Endothelial cell of umbilical vein (primary cell): ENCODE results near the gene FAM227B. TPM values are rescaled to one million over a fixed set of nuclear protein-coding genes. Genes with fewer than 3 reads are reported as not detected.

ENCODE experiments used
- BruUV-seq: library from RNA; stranded (reverse); fragments of 400-500 nt; replicated peaks from 2 replicates; lab custom pipeline; 2021; lab: Mats Ljungman, UMichigan
- CTCF ChIA-PET: fragments of 300-600, 350-600 bp; sonication (Branson Sonifier 250); formaldehyde crosslinking; loops from one replicate; lab custom pipeline; 2021; ENCODE audit warnings: antibody characterized with exemption, inconsistent platforms; lab: Charles Lee
- POLR2A ChIA-PET: fragments of 300-600, 350-600 bp; sonication (Branson Sonifier 250); formaldehyde crosslinking; loops from one replicate; lab custom pipeline; 2021; ENCODE audit warnings: antibody characterized with exemption, inconsistent platforms; lab: Charles Lee
- DNase-seq: peaks from one replicate; pipeline ENCODE4 v3.0.0-alpha.2; 2011; ENCODE audit warnings: low read depth, low spot score
- FAIRE-seq: peaks from 2 replicates; lab custom pipeline; 2011; peaks lifted over from hg19 to GRCh38; lab: Jason Lieb, UNC
- H2AFZ ChIP-seq: 2 replicates; pipeline ENCODE4 v1.6.0; 2012; ENCODE audit warnings: low read depth, low read length, control low read depth, inconsistent platforms
- H3K27ac ChIP-seq: 2 replicates; pipeline ENCODE4 v1.5.1; 2011; ENCODE audit warnings: low read depth, mild to moderate bottlenecking, control low read depth, low read length, moderate library complexity; ENCODE audit not compliant: insufficient read depth
- H3K27me3 ChIP-seq, 2 experiments: 2 replicates each; pipeline versions ENCODE4 v1.6.0 to v1.6.1; 2011; ENCODE audit warnings: low read length in 2 of 2, mixed read lengths in 1 of 2; ENCODE audit not compliant: control insufficient read depth in 2 of 2, insufficient read depth in 2 of 2
- H3K36me3 ChIP-seq, 2 experiments: 2 replicates in 1 of 2; 3 replicates in 1 of 2; pipeline ENCODE4 v1.5.1; 2011; ENCODE audit warnings: low read length in 2 of 2, mild to moderate bottlenecking in 1 of 2, moderate library complexity in 1 of 2; ENCODE audit not compliant: control insufficient read depth in 2 of 2, insufficient read depth in 2 of 2; ENCODE audit errors: extremely low read depth in 1 of 2
- H3K4me1 ChIP-seq: 3 replicates; pipeline ENCODE4 v1.5.1; 2011; ENCODE audit warnings: mild to moderate bottlenecking, low read length; ENCODE audit not compliant: control insufficient read depth, insufficient read depth; ENCODE audit errors: extremely low read depth
- H3K4me2 ChIP-seq: 2 replicates; pipeline ENCODE4 v1.6.1; 2011; ENCODE audit warnings: low read length, control low read depth, mixed read lengths; ENCODE audit not compliant: insufficient read depth
- H3K4me3 ChIP-seq, 3 experiments: fragments of 200-600 bp in 1 of 3; sonication (generic), shearing (Covaris generic) in 1 of 3; replicated peaks in 1 of 3; 2 replicates each; pipeline ENCODE4 v1.5.1; 2011 to 2016; ENCODE audit warnings: control low read depth in 3 of 3, low read length in 3 of 3, mild to moderate bottlenecking in 2 of 3, inconsistent platforms in 1 of 3, low read depth in 1 of 3, moderate library complexity in 1 of 3; ENCODE audit not compliant: insufficient read depth in 1 of 3
- H3K79me2 ChIP-seq: 2 replicates; pipeline ENCODE4 v1.6.0; 2012; ENCODE audit warnings: low read length, inconsistent platforms; ENCODE audit not compliant: control insufficient read depth, insufficient read depth
- H3K9ac ChIP-seq: replicated peaks from 2 replicates; pipeline ENCODE3; 2011; ENCODE audit warnings: low read length, control low read depth; ENCODE audit not compliant: insufficient read depth; ENCODE audit errors: extremely low read depth
- H3K9me1 ChIP-seq: replicated peaks from 3 replicates; pipeline ENCODE4 v1.6.0; 2011; ENCODE audit warnings: mild to moderate bottlenecking, low read length; ENCODE audit not compliant: control insufficient read depth, insufficient read depth; ENCODE audit errors: extremely low read depth
- H3K9me3 ChIP-seq: replicated peaks from 2 replicates; pipeline ENCODE4 v1.5.1; 2012; ENCODE audit warnings: low read length, inconsistent platforms; ENCODE audit not compliant: control insufficient read depth, insufficient read depth
- H4K20me1 ChIP-seq: replicated peaks from 2 replicates; pipeline ENCODE3; 2011; ENCODE audit warnings: mild to moderate bottlenecking, low read length; ENCODE audit not compliant: control insufficient read depth, insufficient read depth; ENCODE audit errors: extremely low read depth
- EZH2 ChIP-seq: IDR thresholded peaks from 2 replicates; pipeline ENCODE4 v1.6.1; 2012; ENCODE audit warnings: borderline replicate concordance, low read depth, mild to moderate bottlenecking, moderate library complexity, low read length, inconsistent platforms; ENCODE audit not compliant: severe bottlenecking
- FOS ChIP-seq: IDR thresholded peaks from 2 replicates; pipeline ENCODE4 v1.6.1; 2011; ENCODE audit warnings: mild to moderate bottlenecking, low read length, moderate library complexity, borderline replicate concordance; ENCODE audit not compliant: insufficient read depth
- GATA2 ChIP-seq: IDR thresholded peaks from 2 replicates; pipeline ENCODE4 v1.7.0; 2011; ENCODE audit warnings: low read depth, mild to moderate bottlenecking, moderate library complexity, mixed read lengths, low read length; ENCODE audit not compliant: insufficient read length, insufficient read depth
- JUN ChIP-seq: IDR thresholded peaks from 2 replicates; pipeline ENCODE4 v1.6.1; 2011; ENCODE audit warnings: borderline replicate concordance, low read depth; ENCODE audit not compliant: insufficient read length, insufficient read depth
- MYC ChIP-seq: IDR thresholded peaks from one replicate; pipeline ENCODE4 v1.6.1; 2011; ENCODE audit warnings: mild to moderate bottlenecking, low read depth, low read length
- POLR2A ChIP-seq: IDR thresholded peaks from 2 replicates; pipeline ENCODE4 v1.6.1; 2012; ENCODE audit warnings: low read depth, mild to moderate bottlenecking, control low read depth, low read length
- POLR2AphosphoS5 ChIP-seq: IDR thresholded peaks from 2 replicates; pipeline ENCODE4 v1.6.1; 2012; ENCODE audit warnings: low read depth, mild to moderate bottlenecking, control low read depth, low read length, moderate library complexity; ENCODE audit not compliant: insufficient read depth
- dilution Hi-C: fragments of 300-500 bp; cut with MboI; formaldehyde crosslinking; loops from one replicate; pipeline ENCODE4 v1.15.0; 2019; ENCODE audit warnings: low sequenced_read_pairs; ENCODE audit not compliant: extremely low pct_ligation_motif_present
- intact Hi-C: fragments of 100-400 bp; cut with micrococcal nuclease; formaldehyde crosslinking; loops from one replicate; pipeline ENCODE4 v1.10.0; 2022
- polyA plus RNA-seq, 4 experiments: library from polyadenylated mRNA; depleted of rRNA in 3 of 4; stranded (reverse) in 3 of 4; unstranded in 1 of 4; fragments of >200 nt; gene quantifications; 2 replicates each; pipeline versions ENCODE4 v1.2.1 to v1.2.3, GENCODE V29; 2011 to 2012; ENCODE audit warnings: missing spikeins in 1 of 4
- total RNA-seq: library from RNA; stranded (reverse); gene quantifications from 2 replicates; pipeline ENCODE4 v1.2.3, GENCODE V29; 2021
- TF ChIP-seq, protein P1 (sequence below), 2 donors: IDR thresholded peaks; 1 replicate in 1 of 2; 2 replicates in 1 of 2; pipeline ENCODE4 v1.5.1; 2011; ENCODE audit warnings: low read length in 2 of 2, mild to moderate bottlenecking in 2 of 2, moderate library complexity in 2 of 2, control low read depth in 1 of 2, inconsistent platforms in 1 of 2, low read depth in 1 of 2; ENCODE audit not compliant: insufficient read depth in 1 of 2; ENCODE audit errors: extremely low read depth in 1 of 2
- TF ChIP-seq, protein P2 (sequence below): IDR thresholded peaks from 2 replicates; pipeline ENCODE4 v1.6.1; 2011; ENCODE audit not compliant: insufficient read depth, insufficient read length

FAM227B gene
- total and polyA plus RNA-seq, 2 donors (not counting 3 experiments of a cell fraction or from before 2014, with no cell fraction given) = 1.5 to 1.8 TPM

GRCh38 chr15:49309889-49310288 lies 310.7 kb downstream of the FAM227B start:
- FAIRE-seq = no peak
- no peaks in the 10 kb centered on the region for H3K4me1 ChIP-seq

More at GRCh38 chr15:49309889-49310288, 310.7 kb downstream of the FAM227B start:
- dilution Hi-C loops (no loop called here), intact Hi-C loops (no loop called here)
- Histone ChIP-seq H3K27ac (no peak overlapping the region), H3K4me3 (no peak overlapping the region), H2AFZ (no peak overlapping the region), H3K9me3 (no peaks in the 10 kb centered on the region), H3K9me1 (no peaks in the 10 kb centered on the region), H3K27me3 (no peaks in the 10 kb centered on the region), H3K79me2 (no peaks in the 10 kb centered on the region), H3K36me3 (no peaks in the 10 kb centered on the region), H4K20me1 (no peaks in the 10 kb centered on the region), H3K9ac (no peak overlapping the region), H3K4me2 (no peak overlapping the region)
- no peak for TF ChIP-seq EZH2
- no peak for TF ChIP-seq POLR2AphosphoS5
- no peak for TF ChIP-seq FOS
- no peak for TF ChIP-seq POLR2A
- TF ChIP-seq MYC = no peak
- no peak for TF ChIP-seq GATA2
- no peak for TF ChIP-seq JUN
- TF ChIP-seq, protein P1, sequence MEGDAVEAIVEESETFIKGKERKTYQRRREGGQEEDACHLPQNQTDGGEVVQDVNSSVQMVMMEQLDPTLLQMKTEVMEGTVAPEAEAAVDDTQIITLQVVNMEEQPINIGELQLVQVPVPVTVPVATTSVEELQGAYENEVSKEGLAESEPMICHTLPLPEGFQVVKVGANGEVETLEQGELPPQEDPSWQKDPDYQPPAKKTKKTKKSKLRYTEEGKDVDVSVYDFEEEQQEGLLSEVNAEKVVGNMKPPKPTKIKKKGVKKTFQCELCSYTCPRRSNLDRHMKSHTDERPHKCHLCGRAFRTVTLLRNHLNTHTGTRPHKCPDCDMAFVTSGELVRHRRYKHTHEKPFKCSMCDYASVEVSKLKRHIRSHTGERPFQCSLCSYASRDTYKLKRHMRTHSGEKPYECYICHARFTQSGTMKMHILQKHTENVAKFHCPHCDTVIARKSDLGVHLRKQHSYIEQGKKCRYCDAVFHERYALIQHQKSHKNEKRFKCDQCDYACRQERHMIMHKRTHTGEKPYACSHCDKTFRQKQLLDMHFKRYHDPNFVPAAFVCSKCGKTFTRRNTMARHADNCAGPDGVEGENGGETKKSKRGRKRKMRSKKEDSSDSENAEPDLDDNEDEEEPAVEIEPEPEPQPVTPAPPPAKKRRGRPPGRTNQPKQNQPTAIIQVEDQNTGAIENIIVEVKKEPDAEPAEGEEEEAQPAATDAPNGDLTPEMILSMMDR (IDR thresholded peaks at IDR 0.05; ENCODE audit: extremely low read depth in 1 of 2, insufficient read depth in 1 of 2, low read depth in 1 of 2, low read length in 2 of 2) = no peak
- TF ChIP-seq, protein P2, sequence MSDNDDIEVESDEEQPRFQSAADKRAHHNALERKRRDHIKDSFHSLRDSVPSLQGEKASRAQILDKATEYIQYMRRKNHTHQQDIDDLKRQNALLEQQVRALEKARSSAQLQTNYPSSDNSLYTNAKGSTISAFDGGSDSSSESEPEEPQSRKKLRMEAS = no peak
- ChIA-PET POLR2A (no interaction called here), CTCF (no interaction called here)
- no peak for DNase-seq
- BruUV-seq = no TSS peak
